ENCODE measurements around the gene THBS1.

DNA sequence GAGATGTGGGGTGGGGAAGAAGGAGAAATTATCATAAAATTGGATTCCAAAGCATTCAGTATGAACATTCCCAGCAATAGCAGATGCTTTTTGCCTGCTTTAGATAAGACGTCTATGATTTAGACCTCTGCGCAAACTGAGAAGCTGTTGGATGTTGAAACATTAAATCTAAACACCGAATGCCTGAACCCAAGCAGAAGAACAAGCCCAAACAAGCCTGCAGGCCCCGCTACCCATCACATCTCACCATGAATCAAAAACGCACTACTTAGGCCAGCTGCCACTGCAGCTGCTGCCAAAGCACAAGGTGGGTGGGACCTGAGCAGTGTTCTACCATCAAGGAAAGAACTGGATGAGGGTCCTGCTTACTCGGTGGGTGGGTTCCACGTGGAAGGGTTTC lies 24.4 kb upstream of the THBS1 start:
- no peak for TF ChIP-seq POLR2A (IDR thresholded peaks at IDR 0.05)
- TF ChIP-seq, protein P1, sequence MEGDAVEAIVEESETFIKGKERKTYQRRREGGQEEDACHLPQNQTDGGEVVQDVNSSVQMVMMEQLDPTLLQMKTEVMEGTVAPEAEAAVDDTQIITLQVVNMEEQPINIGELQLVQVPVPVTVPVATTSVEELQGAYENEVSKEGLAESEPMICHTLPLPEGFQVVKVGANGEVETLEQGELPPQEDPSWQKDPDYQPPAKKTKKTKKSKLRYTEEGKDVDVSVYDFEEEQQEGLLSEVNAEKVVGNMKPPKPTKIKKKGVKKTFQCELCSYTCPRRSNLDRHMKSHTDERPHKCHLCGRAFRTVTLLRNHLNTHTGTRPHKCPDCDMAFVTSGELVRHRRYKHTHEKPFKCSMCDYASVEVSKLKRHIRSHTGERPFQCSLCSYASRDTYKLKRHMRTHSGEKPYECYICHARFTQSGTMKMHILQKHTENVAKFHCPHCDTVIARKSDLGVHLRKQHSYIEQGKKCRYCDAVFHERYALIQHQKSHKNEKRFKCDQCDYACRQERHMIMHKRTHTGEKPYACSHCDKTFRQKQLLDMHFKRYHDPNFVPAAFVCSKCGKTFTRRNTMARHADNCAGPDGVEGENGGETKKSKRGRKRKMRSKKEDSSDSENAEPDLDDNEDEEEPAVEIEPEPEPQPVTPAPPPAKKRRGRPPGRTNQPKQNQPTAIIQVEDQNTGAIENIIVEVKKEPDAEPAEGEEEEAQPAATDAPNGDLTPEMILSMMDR (IDR thresholded peaks at IDR 0.05): no peak

All from uterus (tissue), 2 donors.